DOHH2 (cell line): ENCODE results near the gene TTC21A.

ENCODE experiments used
- CTCF ChIP-seq: fragments of 200-600 bp; sonication (generic); IDR thresholded peaks from one replicate; pipeline ENCODE4 v1.5.1; 2014; ENCODE audit warnings: antibody characterized with exemption, mild to moderate bottlenecking, low read depth, low read length; ENCODE audit not compliant: poor library complexity, severe bottlenecking
- EZH2phosphoT487 ChIP-seq: fragments of 200-600 bp; sonication (generic); IDR thresholded peaks from 2 replicates; pipeline ENCODE4 v1.6.1; 2017; ENCODE audit warnings: borderline replicate concordance, mild to moderate bottlenecking, antibody characterized with exemption, low read length, moderate library complexity, mixed read lengths

GRCh38 chr3:39147711-39148434, 40.4 kb downstream of the TTC21A start:
- TF ChIP-seq CTCF (no peak), EZH2phosphoT487 (no peak)
